BLaER1 treated with 17β-estradiol and CSF1 and Interleukin-3, amounts not matched to agents 10 nM and 100 nM (cell line): ENCODE data around the gene ATG2B.

Experiments used
- H3K27ac ChIP-seq, 11 experiments: shearing (Covaris generic); formaldehyde crosslinking; 2 replicates each; pipeline ENCODE4 v1.8.1; 2022
- H3K27me3 ChIP-seq, 11 experiments: shearing (Covaris generic); formaldehyde crosslinking; 2 replicates each; pipeline ENCODE4 v1.8.1; 2022
- H3K36me3 ChIP-seq, 11 experiments: shearing (Covaris generic); formaldehyde crosslinking; 2 replicates each; pipeline ENCODE4 v1.8.1; 2022
- H3K4me1 ChIP-seq, 10 experiments: shearing (Covaris generic); formaldehyde crosslinking; 2 replicates each; pipeline ENCODE4 v1.8.1; 2022
- H3K4me2 ChIP-seq, 11 experiments: shearing (Covaris generic); formaldehyde crosslinking; 2 replicates each; pipeline ENCODE4 v1.8.1; 2022
- H3K4me3 ChIP-seq, 10 experiments: shearing (Covaris generic); formaldehyde crosslinking; 2 replicates each; pipeline ENCODE4 v1.8.1; 2022
- H3K9ac ChIP-seq, 11 experiments: shearing (Covaris generic); formaldehyde crosslinking; 2 replicates each; pipeline ENCODE4 v1.8.1; 2022
- H3K9me3 ChIP-seq, 11 experiments: shearing (Covaris generic); formaldehyde crosslinking; replicated peaks in 1 of 11; 2 replicates each; pipeline ENCODE4 v1.8.1; 2022
- H4K20me1 ChIP-seq, 11 experiments: shearing (Covaris generic); formaldehyde crosslinking; 2 replicates each; pipeline ENCODE4 v1.8.1; 2022
- Cebpa-rat ChIP-seq, 11 experiments: shearing (Covaris generic); IDR thresholded peaks; 2 replicates each; pipeline ENCODE4 v1.8.1; 2022

Gene ATG2B

DNA sequence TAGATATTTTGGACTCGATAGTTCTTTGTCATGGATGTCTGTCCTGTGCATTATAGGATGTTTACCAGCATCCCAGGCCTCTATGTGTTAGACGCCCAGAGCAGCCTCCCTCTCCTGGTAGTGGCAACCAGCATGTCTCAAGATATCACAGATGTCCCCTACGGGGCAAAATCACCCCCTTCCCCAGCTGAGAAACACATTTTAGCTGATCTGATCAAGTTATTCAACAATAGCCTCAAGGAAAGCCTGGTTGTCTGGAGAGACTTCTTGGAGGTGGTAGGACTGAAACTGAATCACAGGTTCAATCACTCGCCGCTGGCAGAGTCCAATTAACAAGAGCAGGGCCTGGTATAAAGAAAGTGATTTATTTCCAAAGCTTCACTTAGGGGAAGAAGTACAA is 89.5 kb downstream of the ATG2B start:
- Histone ChIP-seq H3K27me3 (no peaks in the 10 kb centered on the region), H3K9me3 (peaks cover 10 to 16% (median 11%) of the 10 kb centered on the region in 11 experiments), H3K4me1 (peaks cover 0 to 6% (median 0%) of the 10 kb centered on the region in 10 experiments; a peak in 3 of 20 replicates), H3K4me3 (no peak overlapping the region), H4K20me1 (no peaks in the 10 kb centered on the region), H3K27ac (0 out of 22 replicates have a peak overlapping the region, but pooled peaks of 1 of the 11 experiments have one; percentile 31), H3K9ac (no peak overlapping the region; a peak in 1 of 22 replicates), H3K36me3 (0 out of 22 replicates have a peak, but pooled peaks cover 0 to 4% (median 0%) of the 10 kb centered on the region in 11 experiments), H3K4me2 (no peak overlapping the region)
- TF ChIP-seq Cebpa-rat (IDR thresholded peaks at IDR 0.05): no peak

DNA sequence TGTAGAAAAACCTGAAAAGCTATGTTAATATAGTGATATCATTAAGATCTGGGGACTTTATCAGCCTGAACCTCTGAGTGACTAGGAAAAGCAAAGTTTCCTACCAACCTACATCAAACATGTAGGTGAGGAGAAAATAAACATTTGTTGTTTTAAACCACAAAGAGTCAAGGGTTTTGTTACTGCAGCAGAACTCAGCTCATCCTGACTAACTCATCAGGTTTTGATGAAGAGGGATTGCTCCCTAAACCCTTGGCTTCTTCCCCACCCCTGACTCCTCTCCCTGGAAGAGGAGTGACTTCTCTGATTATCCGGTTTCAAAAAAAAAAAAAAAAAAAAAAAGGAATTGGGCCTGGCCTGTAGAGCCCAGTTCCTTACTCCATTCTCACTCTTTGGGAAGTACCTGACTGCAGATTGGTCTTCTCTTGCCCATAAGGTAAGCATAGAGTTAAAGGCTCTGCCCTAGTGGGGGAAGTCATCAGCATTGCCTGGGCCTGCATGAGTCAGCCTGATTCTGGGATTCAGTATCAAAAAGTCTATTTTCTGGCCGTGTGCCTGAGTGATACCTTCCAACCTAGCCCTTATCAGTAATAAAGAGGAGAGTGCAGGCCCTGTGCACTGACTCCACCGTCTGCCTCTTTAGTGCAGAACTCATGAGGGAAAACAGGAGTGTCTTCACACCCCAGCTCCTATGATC is 90.2 kb downstream of the ATG2B start:
- H3K4me3 ChIP-seq: no peak overlapping the region
- H4K20me1 ChIP-seq: no peaks in the 10 kb centered on the region
- 0 out of 22 replicates have a peak, but pooled peaks cover 0 to 3% (median 0%) of the 10 kb centered on the region in 11 experiments for H3K36me3 ChIP-seq
- no peaks in the 10 kb centered on the region for H3K27me3 ChIP-seq
- H3K4me2 ChIP-seq: no peak overlapping the region
- peaks cover 0 to 6% (median 0%) of the 10 kb centered on the region in 10 experiments; a peak in 3 of 20 replicates for H3K4me1 ChIP-seq
- peaks cover 4 to 9% (median 4%) of the 10 kb centered on the region in 11 experiments for H3K9me3 ChIP-seq
- no peak overlapping the region for H3K9ac ChIP-seq
- H3K27ac ChIP-seq: no peak overlapping the region
- TF ChIP-seq Cebpa-rat (IDR thresholded peaks at IDR 0.05): no peak

DNA sequence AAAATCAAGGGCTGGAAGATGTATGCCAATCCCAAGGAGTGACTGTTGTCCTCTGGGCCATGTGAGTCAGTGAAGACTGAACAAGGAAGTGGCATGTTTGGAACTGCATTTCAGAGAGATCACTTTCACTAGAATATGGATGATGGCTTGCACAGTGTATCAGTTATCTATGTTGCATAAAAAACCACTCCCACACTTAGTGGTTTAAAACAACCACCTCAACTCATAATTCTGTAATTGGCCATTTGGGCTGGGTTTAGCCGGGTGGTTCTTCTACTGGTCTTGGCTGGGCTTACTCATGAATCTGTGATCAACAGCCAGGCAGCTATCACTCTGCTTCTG is 91.7 kb downstream of the ATG2B start:
- Histone ChIP-seq H4K20me1 (no peaks in the 10 kb centered on the region), H3K9ac (no peak overlapping the region), H3K36me3 (no peaks in the 10 kb centered on the region), H3K27me3 (no peaks in the 10 kb centered on the region), H3K9me3 (0 out of 22 replicates have a peak, but pooled peaks cover 0 to 5% (median 0%) of the 10 kb centered on the region in 11 experiments), H3K4me1 (peaks cover 0 to 10% (median 2%) of the 10 kb centered on the region in 10 experiments; a peak in 7 of 20 replicates), H3K4me2 (no peak overlapping the region), H3K27ac (no peak overlapping the region), H3K4me3 (no peak overlapping the region)
- TF ChIP-seq Cebpa-rat (IDR thresholded peaks at IDR 0.05): no peak

DNA sequence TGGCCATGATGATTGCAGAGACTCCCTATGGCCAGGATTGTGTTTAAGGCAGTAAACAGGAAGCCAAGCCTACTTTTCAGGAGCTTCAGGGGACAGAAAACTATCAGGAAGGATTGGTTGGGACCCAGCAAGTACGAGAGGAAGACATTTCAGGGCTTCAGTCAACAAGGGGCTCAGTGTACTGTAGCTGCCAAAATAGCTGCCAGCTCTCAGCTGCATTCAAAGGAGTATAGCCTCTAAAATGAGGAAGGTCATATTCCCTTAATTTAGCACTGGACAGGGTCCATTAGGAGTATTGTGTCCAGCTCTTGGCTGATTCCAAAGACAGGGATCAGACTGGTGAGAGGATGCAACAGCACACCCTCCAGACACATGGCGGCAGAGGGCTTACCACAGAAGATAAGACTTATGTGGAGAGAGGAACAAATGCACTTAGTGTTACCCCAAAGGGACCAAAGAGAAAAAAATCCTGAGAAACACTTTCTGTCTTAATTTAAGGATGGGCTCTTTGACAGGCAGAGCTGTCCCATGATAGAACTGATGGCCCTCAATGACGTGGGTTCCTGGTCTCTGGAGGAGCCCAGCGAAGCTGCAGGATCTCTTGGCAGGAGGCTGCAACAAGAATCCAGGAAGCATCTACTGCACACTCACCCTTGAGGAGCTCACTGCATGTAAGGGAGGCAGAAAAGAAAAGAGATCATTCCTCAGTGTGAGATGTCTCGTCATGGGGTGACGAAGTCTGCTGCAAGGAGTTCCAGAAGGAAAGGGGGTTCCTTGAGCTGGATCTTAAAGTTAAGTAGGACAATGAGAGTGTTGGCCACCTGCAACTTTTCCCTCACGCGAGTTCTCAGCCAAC is 92.3 kb downstream of the ATG2B start:
- Histone ChIP-seq H3K27me3 (no peaks in the 10 kb centered on the region), H3K36me3 (no peaks in the 10 kb centered on the region), H3K9ac (no peak overlapping the region), H3K4me3 (no peak overlapping the region), H3K4me1 (peaks cover 0 to 10% (median 2%) of the 10 kb centered on the region in 10 experiments; a peak in 7 of 20 replicates), H4K20me1 (no peaks in the 10 kb centered on the region), H3K27ac (no peak overlapping the region), H3K9me3 (0 out of 22 replicates have a peak, but pooled peaks cover 0 to 5% (median 0%) of the 10 kb centered on the region in 11 experiments), H3K4me2 (no peak overlapping the region)
- no peak for TF ChIP-seq Cebpa-rat (IDR thresholded peaks at IDR 0.05)

DNA sequence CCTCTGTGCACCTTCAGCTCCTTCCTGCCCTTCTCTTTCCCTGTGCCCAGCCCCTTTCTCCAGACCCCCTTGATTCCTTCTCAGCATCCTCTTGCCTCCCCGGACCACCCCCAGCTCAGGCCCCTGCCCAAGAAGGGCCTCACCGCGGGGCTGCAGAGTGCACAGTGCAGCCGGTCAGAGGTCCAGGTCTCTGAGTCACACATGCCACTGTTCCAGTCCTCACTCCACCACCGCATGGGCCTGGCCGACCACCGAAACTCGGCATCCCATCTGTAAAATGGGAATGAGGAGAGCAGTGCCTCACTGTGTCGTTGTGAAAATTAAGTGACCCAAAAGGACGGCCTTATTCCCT is 93.8 kb downstream of the ATG2B start:
- H4K20me1 ChIP-seq: no peaks in the 10 kb centered on the region
- H3K4me1 ChIP-seq: peaks cover 0 to 8% (median 2%) of the 10 kb centered on the region in 10 experiments; a peak in 6 of 20 replicates
- no peak overlapping the region for H3K4me3 ChIP-seq
- H3K27me3 ChIP-seq: no peaks in the 10 kb centered on the region
- H3K9me3 ChIP-seq: 0 out of 22 replicates have a peak, but pooled peaks cover 0 to 5% (median 0%) of the 10 kb centered on the region in 11 experiments
- H3K4me2 ChIP-seq: no peak overlapping the region
- H3K9ac ChIP-seq: no peak overlapping the region
- H3K27ac ChIP-seq: no peak overlapping the region
- no peaks in the 10 kb centered on the region for H3K36me3 ChIP-seq
- TF ChIP-seq Cebpa-rat (IDR thresholded peaks at IDR 0.05): no peak

DNA sequence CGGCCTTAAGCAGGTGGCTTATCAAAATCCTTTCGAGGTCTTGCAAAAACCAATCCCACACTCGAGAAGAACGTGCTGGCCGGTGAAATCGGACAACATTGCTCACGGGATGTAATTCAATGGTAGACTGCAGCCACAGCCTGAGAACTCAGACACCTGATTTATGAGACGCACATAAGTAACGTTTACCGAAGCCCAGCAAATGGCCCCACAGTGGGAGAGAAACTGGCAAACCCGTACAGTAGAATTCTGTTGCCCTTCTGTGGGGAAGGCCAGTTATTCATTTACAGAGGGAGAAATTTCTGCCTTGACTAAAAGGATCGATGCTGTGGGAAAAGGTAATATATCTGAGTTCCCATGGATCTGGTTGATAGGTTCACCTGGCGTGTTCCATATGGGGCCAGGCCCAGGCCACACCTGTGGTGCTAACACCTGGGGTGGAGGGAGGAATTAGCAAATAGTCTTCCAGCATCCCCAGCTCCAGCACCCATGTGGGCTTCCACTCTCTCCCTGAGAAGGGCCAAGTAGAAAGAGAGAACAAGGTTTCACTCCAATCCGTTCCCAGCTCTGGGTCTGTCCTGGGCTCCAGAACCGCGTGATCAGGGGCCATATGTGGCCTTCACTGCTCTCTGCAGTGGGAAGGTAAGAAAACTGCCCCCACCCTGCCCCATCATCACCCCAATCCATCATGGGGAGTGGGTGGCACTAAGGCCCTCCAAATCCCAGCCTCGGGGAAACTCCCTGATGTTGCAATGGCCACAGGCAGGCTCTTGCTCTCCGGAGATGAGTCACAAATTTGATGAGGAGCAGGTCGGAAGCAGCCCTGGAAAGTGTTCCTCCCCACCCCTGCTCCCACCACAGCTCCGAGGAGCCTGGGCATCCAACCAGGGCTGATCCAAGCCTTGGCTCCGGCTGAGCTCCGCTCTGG is 94.4 kb downstream of the ATG2B start:
- H3K27me3 ChIP-seq: no peaks in the 10 kb centered on the region
- H3K9me3 ChIP-seq: 0 out of 22 replicates have a peak, but pooled peaks cover 0 to 5% (median 0%) of the 10 kb centered on the region in 11 experiments
- H3K9ac ChIP-seq: no peak overlapping the region
- H3K4me3 ChIP-seq: no peak overlapping the region
- no peak overlapping the region for H3K4me2 ChIP-seq
- H4K20me1 ChIP-seq: no peaks in the 10 kb centered on the region
- H3K4me1 ChIP-seq: peaks cover 0 to 8% (median 2%) of the 10 kb centered on the region in 10 experiments; a peak in 5 of 20 replicates
- no peak overlapping the region for H3K27ac ChIP-seq
- no peaks in the 10 kb centered on the region for H3K36me3 ChIP-seq
- no peak for TF ChIP-seq Cebpa-rat (IDR thresholded peaks at IDR 0.05)

DNA sequence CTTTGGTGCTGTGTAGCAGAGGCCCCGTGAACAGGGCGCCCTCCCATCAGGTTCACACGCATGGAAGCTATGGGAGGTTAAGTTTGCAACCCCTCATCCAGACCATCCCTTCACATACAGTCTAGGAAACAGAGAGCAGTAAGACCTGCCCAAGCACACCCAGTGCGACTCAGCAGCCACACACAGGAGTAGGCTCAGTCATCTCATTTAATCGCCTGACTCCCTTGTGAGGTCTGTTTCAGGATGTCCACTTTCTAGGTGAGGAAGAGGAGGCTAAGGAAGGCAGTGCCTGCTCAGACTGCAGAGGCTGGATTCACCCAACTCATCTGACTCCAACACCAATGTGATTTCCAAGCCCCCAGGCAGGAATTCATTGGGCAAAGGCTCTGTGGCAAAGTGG is 95.2 kb downstream of the ATG2B start:
- Histone ChIP-seq H3K4me1 (peaks cover 0 to 8% (median 2%) of the 10 kb centered on the region in 10 experiments; a peak in 5 of 20 replicates), H3K4me3 (no peak overlapping the region), H3K4me2 (0 out of 22 replicates have a peak overlapping the region, but pooled peaks of 1 of the 11 experiments have one; percentile 26), H3K27ac (no peak overlapping the region), H3K27me3 (no peaks in the 10 kb centered on the region), H3K9ac (no peak overlapping the region), H3K36me3 (no peaks in the 10 kb centered on the region), H4K20me1 (no peaks in the 10 kb centered on the region), H3K9me3 (0 out of 22 replicates have a peak, but pooled peaks cover 0 to 5% (median 0%) of the 10 kb centered on the region in 11 experiments)
- TF ChIP-seq Cebpa-rat (IDR thresholded peaks at IDR 0.05): no peak

DNA sequence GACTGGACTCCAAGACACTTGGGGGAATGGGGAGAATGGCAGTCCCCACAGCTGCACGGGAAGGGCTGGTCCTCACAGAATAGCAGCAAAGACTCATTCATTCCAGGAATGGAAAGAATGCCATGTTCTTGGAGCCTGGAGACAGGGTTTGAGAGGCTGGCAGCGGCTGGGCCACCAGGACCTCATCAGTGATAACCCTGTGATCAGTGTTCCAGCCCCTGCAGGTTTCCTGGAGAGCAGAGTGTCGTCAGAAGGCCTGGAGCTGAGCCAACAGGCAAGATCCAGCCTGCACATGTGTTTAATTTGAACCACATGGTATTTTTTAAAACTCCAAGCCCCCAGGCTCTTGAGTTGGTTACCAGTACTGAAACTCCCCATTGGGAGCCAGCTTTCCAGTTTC is 95.8 kb downstream of the ATG2B start:
- peak overlapping the region in 3 of 11 experiments; percentile 1 to 26 (median 2); a peak in 1 of 22 replicates for H3K4me2 ChIP-seq

More for the DNA sequence above, 95.8 kb downstream of the ATG2B start:
- H4K20me1 ChIP-seq: no peaks in the 10 kb centered on the region
- H3K27me3 ChIP-seq: no peaks in the 10 kb centered on the region
- H3K4me3 ChIP-seq: no peak overlapping the region
- H3K27ac ChIP-seq: no peak overlapping the region
- no peak overlapping the region for H3K9ac ChIP-seq
- peaks cover 0 to 8% (median 2%) of the 10 kb centered on the region in 10 experiments; a peak in 5 of 20 replicates for H3K4me1 ChIP-seq
- H3K9me3 ChIP-seq: 0 out of 22 replicates have a peak, but pooled peaks cover 0 to under 1% (median 0%) of the 10 kb centered on the region in 11 experiments
- no peak for TF ChIP-seq Cebpa-rat (IDR thresholded peaks at IDR 0.05)
- no peaks in the 10 kb centered on the region for H3K36me3 ChIP-seq
